Liver (tissue), 3 donors: ENCODE data around the gene CD8B2.

Source experiments
- EGR1 ChIP-seq, 2 donors: IDR thresholded peaks; 2 replicates each; pipeline ENCODE4 v1.6.1; 2016 to 2018; ENCODE audit warnings: antibody characterized with exemption in 2 of 2, low read depth in 2 of 2
- GABPA ChIP-seq, 2 donors: IDR thresholded peaks in 1 of 2; conservative IDR thresholded peaks in 1 of 2; 2 replicates each; pipeline ENCODE4 v1.6.1; 2016; ENCODE audit warnings: antibody characterized with exemption in 2 of 2, mild to moderate bottlenecking in 1 of 2, moderate library complexity in 1 of 2
- HNF4A ChIP-seq, 2 donors: conservative IDR thresholded peaks; 2 replicates each; pipeline ENCODE4 v1.6.1; 2016; ENCODE audit warnings: antibody characterized with exemption in 2 of 2, mild to moderate bottlenecking in 2 of 2
- JUND ChIP-seq, 2 donors: IDR thresholded peaks; 2 replicates each; pipeline ENCODE4 v1.6.1; 2016; ENCODE audit warnings: antibody characterized with exemption in 2 of 2
- NR2F2 ChIP-seq: IDR thresholded peaks from 2 replicates; pipeline ENCODE4 v1.6.1; 2016; ENCODE audit warnings: antibody characterized with exemption
- RAD21 ChIP-seq, 2 donors: IDR thresholded peaks; 2 replicates each; pipeline ENCODE4 v1.6.1; 2016; ENCODE audit warnings: antibody characterized with exemption in 2 of 2, mild to moderate bottlenecking in 2 of 2
- REST ChIP-seq: IDR thresholded peaks from 2 replicates; pipeline ENCODE4 v1.6.1; 2016; ENCODE audit warnings: antibody characterized with exemption, mild to moderate bottlenecking
- RXRA ChIP-seq, 2 donors: IDR thresholded peaks; 2 replicates each; pipeline ENCODE4 v1.6.1; 2017 to 2018; ENCODE audit warnings: antibody characterized with exemption in 2 of 2, mild to moderate bottlenecking in 1 of 2
- SP1 ChIP-seq: IDR thresholded peaks from 2 replicates; pipeline ENCODE4 v1.6.1; 2018; ENCODE audit warnings: antibody characterized with exemption, mild to moderate bottlenecking
- TAF1 ChIP-seq: conservative IDR thresholded peaks from 2 replicates; pipeline ENCODE4 v1.6.1; 2016; ENCODE audit warnings: antibody characterized with exemption, mild to moderate bottlenecking
- TF ChIP-seq, protein P1 (sequence below): fragments of 150-350 bp; IDR thresholded peaks from 2 replicates; pipeline ENCODE4 v1.5.1; 2017; ENCODE audit warnings: improper control_type of control experiment, low read depth, low read length; ENCODE audit not compliant: missing input control
- TF ChIP-seq, protein P2 (sequence below): IDR thresholded peaks from 2 replicates; pipeline ENCODE4 v1.6.1; 2016; ENCODE audit warnings: antibody characterized with exemption
- donor health status: healthy.
- donor health status: healthy.

- TF ChIP-seq TAF1 (no peak), NR2F2 (no peak), JUND (IDR thresholded peaks at IDR 0.05) (no peak), RAD21 (IDR thresholded peaks at IDR 0.05) (no peak), SP1 (no peak), GABPA (IDR thresholded peaks at IDR 0.05 in 1 of 2, conservative IDR thresholded peaks at IDR 0.05 in 1 of 2) (no peak), HNF4A (conservative IDR thresholded peaks at IDR 0.05) (no peak), EGR1 (IDR thresholded peaks at IDR 0.05; ENCODE audit: low read depth in 2 of 2) (no peak), RXRA (IDR thresholded peaks at IDR 0.05) (no peak), REST (no peak)
- TF ChIP-seq, protein P1, sequence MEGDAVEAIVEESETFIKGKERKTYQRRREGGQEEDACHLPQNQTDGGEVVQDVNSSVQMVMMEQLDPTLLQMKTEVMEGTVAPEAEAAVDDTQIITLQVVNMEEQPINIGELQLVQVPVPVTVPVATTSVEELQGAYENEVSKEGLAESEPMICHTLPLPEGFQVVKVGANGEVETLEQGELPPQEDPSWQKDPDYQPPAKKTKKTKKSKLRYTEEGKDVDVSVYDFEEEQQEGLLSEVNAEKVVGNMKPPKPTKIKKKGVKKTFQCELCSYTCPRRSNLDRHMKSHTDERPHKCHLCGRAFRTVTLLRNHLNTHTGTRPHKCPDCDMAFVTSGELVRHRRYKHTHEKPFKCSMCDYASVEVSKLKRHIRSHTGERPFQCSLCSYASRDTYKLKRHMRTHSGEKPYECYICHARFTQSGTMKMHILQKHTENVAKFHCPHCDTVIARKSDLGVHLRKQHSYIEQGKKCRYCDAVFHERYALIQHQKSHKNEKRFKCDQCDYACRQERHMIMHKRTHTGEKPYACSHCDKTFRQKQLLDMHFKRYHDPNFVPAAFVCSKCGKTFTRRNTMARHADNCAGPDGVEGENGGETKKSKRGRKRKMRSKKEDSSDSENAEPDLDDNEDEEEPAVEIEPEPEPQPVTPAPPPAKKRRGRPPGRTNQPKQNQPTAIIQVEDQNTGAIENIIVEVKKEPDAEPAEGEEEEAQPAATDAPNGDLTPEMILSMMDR = no peak
- TF ChIP-seq, protein P2, sequence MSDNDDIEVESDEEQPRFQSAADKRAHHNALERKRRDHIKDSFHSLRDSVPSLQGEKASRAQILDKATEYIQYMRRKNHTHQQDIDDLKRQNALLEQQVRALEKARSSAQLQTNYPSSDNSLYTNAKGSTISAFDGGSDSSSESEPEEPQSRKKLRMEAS = no peak
These were observed 78.9 kb downstream of the CD8B2 start for GRCh38 chr2:106566050-106566449.
